NCI-H2081 (cell line): Measurements from ENCODE around the gene ARHGEF26.

Source experiments
- DNase-seq, 2 experiments: peaks; one replicate each; lab custom pipeline; 2025; lab: John Stamatoyannopoulos, UW

The ARHGEF26 gene

DNA sequence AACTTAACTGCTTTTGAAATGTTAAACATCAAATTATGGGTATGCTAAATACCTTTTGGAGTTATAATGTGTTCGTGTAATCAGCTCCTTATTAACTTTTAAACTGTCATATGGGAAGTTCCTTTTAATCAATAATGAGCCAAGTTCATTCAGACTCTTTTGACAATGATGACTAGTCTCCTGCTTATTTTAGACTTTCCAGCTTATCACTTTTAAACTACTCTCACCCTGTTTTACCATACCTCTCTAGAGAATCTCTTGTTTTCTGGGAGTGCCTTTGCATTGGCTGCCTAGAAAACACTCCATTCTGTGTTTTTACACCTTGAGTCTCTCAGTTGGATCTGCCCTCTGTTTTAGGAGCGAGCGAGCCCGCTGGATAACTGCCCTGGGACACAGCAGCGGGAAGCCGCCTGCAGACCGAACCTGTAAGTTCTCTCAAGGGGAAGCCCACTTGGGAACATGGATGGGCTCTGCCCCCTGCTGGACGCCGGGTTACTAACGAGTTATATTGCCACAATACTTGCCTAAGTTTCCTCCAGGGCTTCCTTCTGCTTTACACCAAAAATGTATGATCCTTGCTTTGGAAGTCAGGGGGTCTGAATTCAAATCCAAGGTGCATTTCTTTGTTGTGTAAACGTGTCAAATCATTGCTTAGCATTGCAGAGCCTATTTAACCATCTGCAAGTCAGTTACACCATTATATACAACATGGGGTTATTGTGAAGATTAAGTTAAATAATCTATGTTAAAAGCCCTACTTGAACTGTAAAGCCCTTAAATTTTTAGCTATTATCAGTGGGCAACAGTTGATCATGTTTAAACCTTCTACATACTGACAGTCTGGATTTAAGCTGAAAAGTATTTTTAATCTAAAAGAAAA is 131.8 kb downstream of the ARHGEF26 start:
- peak; percentile 86 to 88 for DNase-seq

DNA sequence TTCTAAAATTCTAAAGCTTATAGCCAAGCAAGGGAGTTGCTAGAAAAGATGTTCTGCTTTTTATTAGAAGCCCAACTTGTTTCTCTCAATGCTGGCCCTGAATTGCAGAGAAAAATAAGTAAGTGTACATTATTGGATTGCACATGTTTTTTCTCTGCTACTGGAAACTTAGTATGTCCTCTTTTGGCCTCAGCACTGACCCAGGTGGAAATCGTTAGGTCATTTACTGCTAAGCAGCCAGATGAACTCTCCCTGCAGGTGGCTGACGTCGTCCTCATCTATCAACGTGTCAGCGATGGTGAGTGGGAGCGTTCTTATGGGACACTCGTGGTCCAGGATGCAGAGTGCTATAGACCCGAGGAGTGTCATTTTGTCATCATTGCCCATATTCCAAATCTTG is 133.3 kb downstream of the ARHGEF26 start:
- no peak for DNase-seq

DNA sequence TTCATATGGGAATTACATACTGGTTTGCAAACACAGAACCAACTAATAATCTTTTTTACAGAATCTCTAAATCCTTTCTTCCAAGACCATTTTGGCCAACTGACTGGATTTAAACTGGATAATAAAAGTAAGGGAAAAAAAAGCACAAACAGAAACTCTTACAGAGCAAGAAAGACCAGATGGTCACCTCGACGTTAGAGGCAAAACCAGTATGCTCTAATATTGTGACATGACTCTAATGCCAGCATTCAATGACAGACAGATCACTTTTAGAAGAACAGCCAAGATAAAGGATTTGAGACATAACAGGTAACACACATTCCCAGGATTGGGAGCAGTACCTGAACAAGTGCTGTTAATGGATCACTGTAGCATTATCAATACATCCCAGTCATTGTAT is 152.2 kb downstream of the ARHGEF26 start:
- no peak for DNase-seq

DNA sequence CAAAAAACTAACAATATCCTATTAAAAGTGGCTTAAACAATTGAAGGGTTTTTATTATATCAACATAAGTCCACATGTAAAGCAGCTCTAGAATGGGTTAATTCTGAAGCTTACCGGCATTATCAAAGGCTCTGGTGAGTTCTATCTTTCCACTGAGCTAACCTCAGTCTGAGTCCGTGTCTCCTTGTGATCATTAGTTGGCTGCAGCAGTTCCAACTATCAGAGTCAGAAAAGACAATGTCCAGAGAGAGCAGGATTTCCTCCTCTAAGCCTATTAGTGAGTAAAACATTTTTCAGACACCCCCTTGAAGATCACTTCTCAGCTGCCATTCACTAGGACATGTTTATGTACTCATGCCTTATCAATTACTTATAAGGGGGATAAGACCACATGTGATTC is 153.2 kb downstream of the ARHGEF26 start:
- DNase-seq = no peak

DNA sequence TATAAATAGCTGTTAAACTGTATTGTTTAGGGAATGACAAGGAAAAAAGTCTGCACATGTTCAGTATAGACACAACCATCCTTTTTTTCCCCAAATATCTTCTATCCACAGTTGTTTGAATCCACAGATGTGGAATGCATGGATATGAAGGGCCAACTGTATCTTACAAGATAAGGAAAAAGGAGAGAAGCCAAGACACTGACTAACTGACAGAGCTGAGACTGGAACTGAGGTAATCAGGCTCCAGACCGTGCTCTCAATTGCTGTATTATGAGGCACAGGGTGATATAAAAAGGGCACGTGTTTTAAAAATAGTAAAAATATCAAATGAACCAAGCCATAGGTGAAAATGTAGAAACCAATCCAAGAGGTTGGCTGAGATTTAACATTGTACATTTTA is 154.1 kb downstream of the ARHGEF26 start:
- DNase-seq = no peak

DNA sequence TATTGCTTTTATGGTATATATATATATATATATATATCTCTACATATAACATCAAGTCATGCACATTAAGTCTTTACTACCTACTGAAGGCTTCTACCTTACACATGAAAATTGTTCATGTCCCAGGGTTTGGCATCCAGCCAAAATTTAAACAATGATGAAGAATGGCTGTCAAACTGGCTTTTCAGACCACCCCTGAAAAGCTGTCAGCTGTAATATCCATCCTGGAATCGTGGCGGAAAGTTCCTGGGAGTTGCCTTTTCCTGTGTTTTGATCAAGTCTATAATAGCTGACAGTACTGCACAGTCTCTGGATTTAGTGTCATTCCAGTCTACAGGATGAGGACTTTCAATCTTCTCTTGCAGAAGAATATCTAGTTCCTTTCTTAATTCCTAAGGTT is 154.8 kb downstream of the ARHGEF26 start:
- peak in 1 of 2 experiments; percentile 46 for DNase-seq

DNA sequence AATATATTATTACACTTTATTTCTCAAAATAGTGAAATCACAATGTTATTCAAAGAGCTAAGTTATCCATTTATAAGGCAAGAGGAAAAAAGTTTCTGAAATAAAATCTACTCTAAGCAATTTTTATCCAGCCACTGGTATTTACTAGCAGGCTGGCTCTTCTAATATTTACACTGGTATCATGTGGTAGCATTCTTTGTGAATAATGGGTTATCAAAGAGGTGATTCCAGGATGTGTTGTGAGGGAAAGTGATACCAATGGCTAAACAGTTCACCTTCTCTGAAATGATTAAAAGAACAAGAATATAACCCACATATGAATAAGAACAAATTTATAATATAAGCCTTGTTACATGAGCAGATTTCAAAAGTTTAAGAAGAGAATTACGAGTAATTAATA is 159.0 kb downstream of the ARHGEF26 start:
- DNase-seq = no peak

DNA sequence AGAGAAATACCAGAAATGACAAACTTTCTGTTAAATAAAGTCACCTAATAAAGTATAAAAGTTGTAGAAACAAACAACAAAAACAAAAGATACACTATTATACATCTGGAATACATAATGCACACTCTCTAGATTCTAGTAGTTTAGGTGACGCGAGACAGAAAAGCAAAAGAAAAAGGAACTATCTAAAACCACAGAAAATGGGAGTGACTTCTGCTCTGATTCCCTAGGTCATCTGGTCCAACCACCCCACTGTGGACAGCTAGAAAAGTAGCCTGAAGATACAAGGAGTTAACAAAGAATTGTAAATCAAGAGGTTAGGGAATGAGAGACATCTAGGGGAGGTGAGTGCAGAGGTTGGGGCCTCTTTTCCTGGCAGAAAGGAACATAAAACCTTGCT is 164.0 kb downstream of the ARHGEF26 start:
- DNase-seq = no peak

DNA sequence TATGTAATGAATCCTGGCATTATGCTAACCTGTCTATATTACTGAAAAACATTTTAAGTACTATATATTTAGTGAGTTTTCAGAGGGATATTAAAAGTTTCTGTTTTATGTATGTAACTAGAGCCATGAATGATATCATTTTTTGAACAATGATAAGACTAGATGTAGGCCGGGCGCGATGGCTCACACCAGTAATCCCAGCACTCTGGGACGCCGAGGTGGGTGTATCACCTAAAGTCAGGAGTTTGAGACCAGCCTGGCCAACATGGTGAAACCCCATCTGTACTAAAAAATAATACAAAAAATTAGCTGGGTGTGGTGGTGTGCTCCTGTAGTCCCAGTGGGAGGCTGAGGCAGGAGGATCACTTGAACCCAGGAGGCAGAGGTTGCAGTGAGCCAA is 169.0 kb downstream of the ARHGEF26 start:
- no peak for DNase-seq

DNA sequence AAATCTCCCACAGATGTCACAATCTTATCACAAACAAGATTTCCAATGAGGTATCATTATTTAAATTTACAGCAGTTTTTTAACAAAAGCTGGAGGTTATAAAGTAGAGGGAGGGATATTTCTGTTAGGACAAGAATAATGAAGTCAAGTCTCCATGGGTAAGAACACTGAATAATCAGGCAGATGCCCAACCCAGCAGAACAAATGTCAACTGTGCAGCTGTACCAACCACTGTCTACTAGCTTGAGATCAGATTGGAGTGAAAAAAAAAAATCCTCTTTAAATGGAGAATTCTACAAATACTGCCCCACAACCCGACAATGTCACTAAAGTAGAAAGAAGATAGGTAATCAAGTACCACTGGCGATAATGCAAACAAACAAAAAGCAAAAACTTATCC is 172.8 kb downstream of the ARHGEF26 start:
- no peak for DNase-seq

DNA sequence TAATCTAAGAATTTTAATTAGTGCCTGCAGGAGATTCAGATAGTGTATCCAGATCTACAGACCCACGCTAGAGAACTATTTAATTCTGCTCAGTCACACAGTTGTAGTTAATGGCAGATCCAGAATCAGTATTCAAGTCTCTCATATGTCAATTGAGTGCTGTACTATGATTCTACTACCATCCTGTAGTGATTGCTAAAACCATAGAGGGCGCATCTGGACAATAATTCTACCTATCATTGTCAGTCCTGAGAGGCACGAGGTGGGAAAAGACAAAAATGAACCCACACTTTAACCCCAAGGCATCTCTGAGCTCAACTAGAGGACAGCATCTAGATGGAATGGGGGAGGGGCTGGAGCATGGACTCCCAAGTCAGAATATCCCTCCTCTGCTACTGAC is 180.4 kb downstream of the ARHGEF26 start:
- no peak for DNase-seq

DNA sequence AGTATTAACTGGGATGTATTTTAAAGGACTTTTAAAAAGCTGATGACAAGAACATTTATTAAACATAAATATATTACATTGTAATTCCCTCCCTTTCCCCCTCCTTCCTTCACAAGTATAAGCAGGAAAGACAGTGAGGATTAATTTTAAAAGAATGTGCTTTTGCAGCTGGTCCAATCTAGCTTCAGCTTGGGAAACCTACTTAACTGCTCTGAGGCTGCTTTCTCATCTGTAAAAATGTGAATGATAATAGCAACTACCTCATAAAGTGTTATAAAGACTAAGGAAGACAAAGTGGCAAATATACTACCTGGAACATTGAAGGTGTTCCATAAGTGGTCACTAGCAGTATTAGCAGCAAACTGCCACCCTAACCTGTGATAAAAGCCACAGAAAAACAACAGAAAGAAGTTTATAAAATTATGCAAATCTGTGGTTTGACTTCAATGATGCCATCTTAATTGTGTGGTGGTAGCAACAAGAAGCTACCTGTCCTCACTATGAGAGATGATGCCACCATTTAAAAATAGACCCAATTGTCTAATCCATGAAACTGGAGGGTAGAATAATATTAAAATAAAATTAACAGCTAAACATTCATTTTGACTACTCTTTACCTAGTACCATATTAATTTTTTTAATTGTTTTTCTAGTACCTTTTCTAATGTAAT is 183.1 kb downstream of the ARHGEF26 start:
- no peak for DNase-seq

DNA sequence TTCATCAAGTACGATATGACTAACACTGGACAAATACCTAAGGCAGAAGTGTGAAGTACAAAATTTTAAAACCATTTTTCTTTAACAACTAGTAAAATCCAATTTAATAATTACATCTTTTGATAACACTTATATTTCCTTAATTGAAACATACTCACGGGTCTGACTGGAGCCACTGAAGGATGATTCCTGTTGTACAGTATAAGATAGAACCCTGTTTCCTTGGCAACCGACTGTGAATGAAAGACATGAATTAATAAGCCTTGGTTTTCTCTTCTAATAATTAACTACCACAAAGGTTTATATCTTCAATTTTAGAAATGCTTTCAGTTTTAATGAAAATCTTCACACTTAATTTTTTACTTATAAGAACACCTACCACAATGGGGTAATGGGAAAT is 183.7 kb downstream of the ARHGEF26 start:
- no peak for DNase-seq

DNA sequence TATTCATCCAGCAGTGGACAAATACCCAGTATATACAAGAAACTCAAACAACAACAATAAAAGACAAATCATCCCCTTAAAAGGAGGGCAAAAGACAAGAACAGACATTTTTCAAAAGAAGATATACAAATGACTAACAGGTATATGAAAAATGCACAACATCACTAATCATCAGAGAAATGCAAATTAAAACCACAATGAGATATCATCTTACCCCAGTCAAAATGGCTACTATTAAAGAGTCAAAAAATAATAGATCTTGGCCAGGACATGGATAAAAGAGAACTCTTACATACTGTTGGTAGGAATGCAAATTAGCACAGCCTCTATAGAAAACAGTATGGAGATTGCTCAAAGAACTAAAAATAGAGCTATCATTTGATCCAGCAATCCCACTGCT is 186.2 kb downstream of the ARHGEF26 start:
- no peak for DNase-seq
